GDM1 (cell line): ENCODE data around the gene PSMA3.

Source experiments
- DNase-seq: peaks from one replicate; lab custom pipeline; 2025; lab: John Stamatoyannopoulos, UW

PSMA3 gene

DNA sequence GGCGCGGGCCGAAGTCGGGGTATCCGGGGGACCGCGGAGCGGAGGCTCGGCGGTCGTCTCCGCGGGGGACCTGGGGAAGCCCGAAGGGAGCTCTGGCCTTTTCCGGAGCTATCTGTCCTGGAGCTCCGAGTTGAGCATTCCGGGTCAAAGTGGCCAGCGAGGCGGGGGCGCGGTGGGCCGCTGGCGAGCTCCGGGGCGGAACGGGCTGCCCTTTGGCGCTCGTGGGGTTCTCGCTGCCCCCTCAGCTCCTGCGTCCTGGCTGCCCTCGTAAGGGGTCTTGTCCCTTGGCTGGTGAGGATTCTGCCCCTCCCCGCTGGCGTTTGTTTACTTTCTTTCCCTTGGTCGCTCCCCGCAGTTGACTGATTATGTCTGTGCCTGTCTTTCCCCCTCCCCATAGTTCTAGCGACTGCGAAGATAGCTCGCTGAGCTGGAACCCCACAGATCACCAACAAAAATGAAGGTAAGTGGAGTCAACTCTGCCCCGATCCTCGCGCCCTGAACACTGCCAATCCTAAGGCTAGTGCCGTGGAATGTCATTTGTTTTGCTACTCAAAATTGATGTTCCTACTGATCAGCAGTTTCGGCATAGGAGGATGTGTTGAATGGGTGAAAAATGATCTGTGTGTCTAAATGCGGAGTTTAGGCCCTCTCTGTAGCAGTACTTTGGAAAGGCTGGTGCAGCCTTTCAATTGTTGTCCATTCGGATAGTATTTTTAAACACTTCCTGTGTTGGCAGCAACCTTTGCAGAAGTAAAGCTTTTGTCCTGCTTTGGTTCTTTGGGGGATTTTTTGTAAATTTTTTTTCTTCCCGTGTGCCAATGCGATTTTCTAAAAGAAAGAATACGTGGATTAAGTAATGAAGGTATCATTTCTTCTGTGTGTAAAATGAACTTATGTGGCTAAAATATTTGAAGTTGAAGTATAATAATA, 55.0 kb downstream of the PSMA3 start:
- DNase-seq: no peak

DNA sequence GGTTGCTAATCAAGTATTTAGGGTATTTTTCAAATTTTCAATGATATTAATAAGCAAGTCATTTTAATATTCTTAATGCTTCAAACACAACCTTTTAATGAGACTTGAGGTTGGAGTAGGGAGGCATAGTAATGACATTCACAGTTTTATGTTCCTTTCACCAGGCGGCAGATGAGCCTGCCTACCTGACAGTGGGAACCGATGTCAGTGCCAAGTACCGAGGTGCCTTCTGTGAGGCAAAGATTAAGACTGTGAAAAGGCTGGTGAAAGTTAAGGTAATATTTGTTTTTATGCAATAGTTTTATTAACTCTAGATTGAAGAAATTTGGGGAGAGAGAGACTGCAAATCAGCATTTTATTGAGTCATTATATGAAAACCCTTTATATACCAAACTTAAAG, 56.8 kb downstream of the PSMA3 start:
- DNase-seq: no peak

- DNase-seq: no peak
Measured at GRCh38 chr14:58305730-58306129, 61.1 kb downstream of the PSMA3 start.

GRCh38 chr14:58307597-58308316, 63.1 kb downstream of the PSMA3 start:
- no peak for DNase-seq

DNA sequence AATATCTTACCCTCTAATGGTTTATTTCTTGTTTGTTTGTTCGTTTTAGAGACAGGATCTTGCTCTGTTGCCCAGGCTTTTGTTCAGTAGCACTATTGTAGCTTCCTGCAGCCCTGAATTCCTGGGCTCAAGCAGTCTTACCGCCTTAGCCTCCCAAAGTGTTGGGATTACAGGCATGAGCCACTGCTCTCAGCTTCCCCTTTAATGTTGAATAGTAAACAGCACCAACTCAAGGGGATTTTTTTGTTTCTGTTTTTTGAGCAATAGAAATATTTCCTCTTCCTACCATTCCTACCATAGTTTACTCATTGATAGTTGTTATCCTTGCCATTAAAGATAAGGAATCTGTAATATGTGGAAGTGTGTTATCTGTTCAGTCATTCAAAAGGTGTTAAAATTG, 64.4 kb downstream of the PSMA3 start:
- no peak for DNase-seq

- no peak for DNase-seq
Measured at GRCh38 chr14:58313699-58314098, 69.1 kb downstream of the PSMA3 start.

GRCh38 chr14:58315606-58316005, 71.0 kb downstream of the PSMA3 start:
- no peak for DNase-seq
